ENCODE data around the gene NDUFS2.

GRCh38 chr1:161259345-161259702 lies 57.2 kb downstream of the NDUFS2 start:
- TF ChIP-seq, protein P1, sequence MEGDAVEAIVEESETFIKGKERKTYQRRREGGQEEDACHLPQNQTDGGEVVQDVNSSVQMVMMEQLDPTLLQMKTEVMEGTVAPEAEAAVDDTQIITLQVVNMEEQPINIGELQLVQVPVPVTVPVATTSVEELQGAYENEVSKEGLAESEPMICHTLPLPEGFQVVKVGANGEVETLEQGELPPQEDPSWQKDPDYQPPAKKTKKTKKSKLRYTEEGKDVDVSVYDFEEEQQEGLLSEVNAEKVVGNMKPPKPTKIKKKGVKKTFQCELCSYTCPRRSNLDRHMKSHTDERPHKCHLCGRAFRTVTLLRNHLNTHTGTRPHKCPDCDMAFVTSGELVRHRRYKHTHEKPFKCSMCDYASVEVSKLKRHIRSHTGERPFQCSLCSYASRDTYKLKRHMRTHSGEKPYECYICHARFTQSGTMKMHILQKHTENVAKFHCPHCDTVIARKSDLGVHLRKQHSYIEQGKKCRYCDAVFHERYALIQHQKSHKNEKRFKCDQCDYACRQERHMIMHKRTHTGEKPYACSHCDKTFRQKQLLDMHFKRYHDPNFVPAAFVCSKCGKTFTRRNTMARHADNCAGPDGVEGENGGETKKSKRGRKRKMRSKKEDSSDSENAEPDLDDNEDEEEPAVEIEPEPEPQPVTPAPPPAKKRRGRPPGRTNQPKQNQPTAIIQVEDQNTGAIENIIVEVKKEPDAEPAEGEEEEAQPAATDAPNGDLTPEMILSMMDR (conservative IDR thresholded peaks at IDR 0.05; ENCODE audit: low read length): no peak
- no peak for TF ChIP-seq EZH2phosphoT487 (IDR thresholded peaks at IDR 0.05; ENCODE audit: borderline replicate concordance, low read depth, low read length)

Measured in OCI-LY7 (cell line).